H1 (cell line): Measurements from ENCODE around the gene IFIT5. TPM values are rescaled to one million over a fixed set of nuclear protein-coding genes. Genes with fewer than 3 reads are reported as not detected.

Source experiments
- CTCF ChIA-PET: fragments of 300-600 bp; sonication (Branson Sonifier 250); formaldehyde crosslinking; loops from one replicate; lab custom pipeline; 2021; ENCODE audit not compliant: partially characterized antibody; lab: Charles Lee
- POLR2A ChIA-PET: fragments of 300-600 bp; sonication (Branson Sonifier 250); formaldehyde crosslinking; loops from one replicate; lab custom pipeline; 2021; ENCODE audit warnings: inconsistent platforms; ENCODE audit not compliant: partially characterized antibody; lab: Charles Lee
- DNase-seq, 2 experiments: peaks; one replicate each; pipeline versions ENCODE4 v3.0.0 to v3.0.0-alpha.2; 2010 to 2022; ENCODE audit warnings: low spot score in 2 of 2, low read depth in 1 of 2, mixed read lengths in 1 of 2
- FAIRE-seq: peaks from 2 replicates; lab custom pipeline; 2011; peaks lifted over from hg19 to GRCh38; lab: Jason Lieb, UNC
- H2AFZ ChIP-seq: 2 replicates; pipeline ENCODE4 v1.8.1; 2012; ENCODE audit warnings: low read length, inconsistent platforms
- H2AK5ac ChIP-seq: 2 replicates; pipeline ENCODE4 v1.6.1; 2013; ENCODE audit warnings: low read depth, low read length
- H2BK120ac ChIP-seq: replicated peaks from 2 replicates; pipeline ENCODE3; 2013; ENCODE audit warnings: low read depth, low read length, inconsistent platforms
- H2BK12ac ChIP-seq: 2 replicates; pipeline ENCODE4 v1.6.1; 2013; ENCODE audit warnings: low read depth, low read length
- H2BK15ac ChIP-seq: 2 replicates; pipeline ENCODE4 v1.6.1; 2013; ENCODE audit warnings: low read length
- H2BK20ac ChIP-seq: 2 replicates; pipeline ENCODE4 v1.6.1; 2013; ENCODE audit warnings: low read length
- H2BK5ac ChIP-seq: 2 replicates; pipeline ENCODE4 v1.6.1; 2013; ENCODE audit warnings: low read depth, low read length
- H3K14ac ChIP-seq: 2 replicates; pipeline ENCODE4 v1.6.1; 2013; ENCODE audit warnings: inconsistent platforms; ENCODE audit not compliant: insufficient read length
- H3K18ac ChIP-seq: 2 replicates; pipeline ENCODE4 v1.6.1; 2013; ENCODE audit warnings: low read length; ENCODE audit errors: extremely low read depth
- H3K23ac ChIP-seq: 2 replicates; pipeline ENCODE4 v1.6.1; 2013; ENCODE audit warnings: inconsistent platforms; ENCODE audit not compliant: insufficient read length
- H3K23me2 ChIP-seq: 2 replicates; pipeline ENCODE4 v1.6.1; 2013; ENCODE audit warnings: low read depth, low read length
- H3K27ac ChIP-seq: 2 replicates; pipeline ENCODE4 v1.6.1; 2011; ENCODE audit warnings: low read depth, low read length, inconsistent platforms
- H3K27me3 ChIP-seq, 4 experiments: replicated peaks in 1 of 4; 1 replicate in 1 of 4; 2 replicates in 3 of 4; pipeline versions ENCODE4 v1.6.1 to v1.8.1; 2011 to 2013; ENCODE audit warnings: low read length in 3 of 4, mild to moderate bottlenecking in 3 of 4, inconsistent platforms in 2 of 4, mixed read lengths in 2 of 4, moderate library complexity in 1 of 4; ENCODE audit not compliant: control insufficient read depth in 3 of 4, insufficient read depth in 3 of 4; ENCODE audit errors: extremely low read depth in 1 of 4
- H3K36me3 ChIP-seq, 4 experiments: 2 replicates each; pipeline versions ENCODE4 v1.6.1 to v1.8.1; 2011 to 2013; ENCODE audit warnings: mild to moderate bottlenecking in 4 of 4, low read length in 3 of 4, moderate library complexity in 2 of 4, control low read depth in 1 of 4, inconsistent platforms in 1 of 4; ENCODE audit not compliant: insufficient read depth in 4 of 4, control insufficient read depth in 2 of 4
- H3K4ac ChIP-seq: replicated peaks from 2 replicates; pipeline ENCODE3; 2013; ENCODE audit warnings: low read length, low read depth, mixed read lengths, inconsistent platforms; ENCODE audit not compliant: insufficient read length
- H3K4me1 ChIP-seq, 4 experiments: replicated peaks in 1 of 4; 1 replicate in 1 of 4; 2 replicates in 3 of 4; pipeline versions ENCODE4 v1.6.1 to v1.8.1; 2011 to 2013; ENCODE audit warnings: low read length in 3 of 4, inconsistent platforms in 2 of 4, mixed read lengths in 1 of 4; ENCODE audit not compliant: insufficient read depth in 4 of 4, control insufficient read depth in 3 of 4
- H3K4me2 ChIP-seq, 2 experiments: 2 replicates each; pipeline versions ENCODE4 v1.6.1 to v1.8.1; 2011 to 2013; ENCODE audit warnings: low read depth in 2 of 2, low read length in 2 of 2, control low read depth in 1 of 2, inconsistent platforms in 1 of 2, mild to moderate bottlenecking in 1 of 2; ENCODE audit not compliant: insufficient read depth in 1 of 2
- H3K4me3 ChIP-seq, 4 experiments: fragments of 200-600, 300-600 bp in 1 of 4; sonication (generic), shearing (Covaris generic), sonication (Bioruptor Twin) in 1 of 4; 2 replicates each; pipeline versions ENCODE4 v1.5.1 to v1.8.1; 2011 to 2016; ENCODE audit warnings: low read length in 4 of 4, low read depth in 3 of 4, control low read depth in 2 of 4, inconsistent platforms in 2 of 4, mild to moderate bottlenecking in 2 of 4, mixed read lengths in 1 of 4, moderate library complexity in 1 of 4; ENCODE audit not compliant: insufficient read depth in 2 of 4; ENCODE audit errors: extremely low read depth in 1 of 4
- H3K56ac ChIP-seq: replicated peaks from 2 replicates; pipeline ENCODE3; 2013; ENCODE audit warnings: low read depth, mild to moderate bottlenecking, mixed read lengths, low read length, inconsistent platforms; ENCODE audit not compliant: insufficient read length
- H3K79me1 ChIP-seq: 2 replicates; pipeline ENCODE4 v1.6.1; 2013; ENCODE audit warnings: low read depth, low read length, control low read depth
- H3K79me2 ChIP-seq, 2 experiments: 2 replicates each; pipeline versions ENCODE4 v1.6.1 to v1.8.1; 2012 to 2013; ENCODE audit warnings: low read length in 2 of 2, mild to moderate bottlenecking in 2 of 2, inconsistent platforms in 1 of 2; ENCODE audit not compliant: insufficient read depth in 2 of 2, control insufficient read depth in 1 of 2
- H3K9ac ChIP-seq, 4 experiments: replicated peaks in 1 of 4; 1 replicate in 1 of 4; 2 replicates in 3 of 4; pipeline versions ENCODE4 v1.6.1 to v1.8.1; 2011 to 2013; ENCODE audit warnings: low read depth in 3 of 4, low read length in 3 of 4, control low read depth in 2 of 4, mild to moderate bottlenecking in 2 of 4, moderate library complexity in 2 of 4, inconsistent platforms in 1 of 4; ENCODE audit errors: extremely low read depth in 1 of 4
- H3K9me3 ChIP-seq, 2 experiments: 2 replicates each; pipeline versions ENCODE4 v1.6.1 to v1.8.1; 2012 to 2013; ENCODE audit warnings: mild to moderate bottlenecking in 2 of 2, moderate library complexity in 2 of 2, control low read depth in 1 of 2, inconsistent platforms in 1 of 2, low read depth in 1 of 2, low read length in 1 of 2, mixed read lengths in 1 of 2; ENCODE audit not compliant: insufficient read depth in 2 of 2
- H4K20me1 ChIP-seq, 2 experiments: replicated peaks in 1 of 2; 2 replicates each; pipeline versions ENCODE3 to v1.8.1; 2011 to 2013; ENCODE audit warnings: inconsistent platforms in 2 of 2, low read length in 2 of 2, mild to moderate bottlenecking in 1 of 2; ENCODE audit not compliant: insufficient read depth in 2 of 2, control insufficient read depth in 1 of 2
- H4K5ac ChIP-seq: 2 replicates; pipeline ENCODE4 v1.6.1; 2013; ENCODE audit warnings: low read length, low read depth, mixed read lengths, inconsistent platforms; ENCODE audit not compliant: insufficient read length
- H4K8ac ChIP-seq: 2 replicates; pipeline ENCODE4 v1.8.0; 2013; ENCODE audit warnings: mild to moderate bottlenecking, moderate library complexity, low read length, inconsistent platforms; ENCODE audit not compliant: insufficient read depth; ENCODE audit errors: extremely low read depth
- H4K91ac ChIP-seq: replicated peaks from 2 replicates; pipeline ENCODE3; 2013; ENCODE audit warnings: low read length, mixed read lengths, inconsistent platforms; ENCODE audit not compliant: insufficient read length
- WGBS, 2 experiments: shearing (Covaris generic) in 1 of 2; methylation state at CpG; one replicate each; pipeline versions ENCODE4 v1.1.6 to v1.1.7; 2013 to 2015; ENCODE audit warnings: low lambda C conversion rate in 2 of 2, mixed read lengths in 2 of 2, inconsistent platforms in 1 of 2, low coverage in 1 of 2, missing lambda C conversion rate in 1 of 2; ENCODE audit not compliant: insufficient replicate concordance in 2 of 2, insufficient coverage in 1 of 2, insufficient read length in 1 of 2; ENCODE audit errors: extremely low coverage in 1 of 2, missing lambda C conversion rate in 1 of 2; 5-methylcytosine and 5-hydroxymethylcytosine counted together
- polyA plus RNA-seq, 7 experiments: library from polyadenylated mRNA; depleted of rRNA in 3 of 7; stranded (reverse) in 5 of 7; unstranded in 2 of 7; fragments of >200 nt in 5 of 7; fragments of 200-250 nt in 2 of 7; gene quantifications; 1 replicate in 5 of 7; 2 replicates in 1 of 7; 4 replicates in 1 of 7; pipeline versions ENCODE4 v1.2.1 to v1.2.3, GENCODE V29; 2011 to 2013; ENCODE audit warnings: missing spikeins in 2 of 7, mixed read lengths in 2 of 7
- total RNA-seq: library from RNA; stranded (reverse); fragmentation: NEBNext Ultra II Directional; extraction: Animal tissue kit (Norgen Biotek cat#: 25700); gene quantifications from 2 replicates; pipeline ENCODE4 v1.2.1, GENCODE V29; 2021

Gene IFIT5
- total and polyA plus RNA-seq, 2 of the 8 experiments (the other 6 are each of a cell fraction or from before 2014, with no cell fraction given): 0.94 to 2.6 TPM

DNA sequence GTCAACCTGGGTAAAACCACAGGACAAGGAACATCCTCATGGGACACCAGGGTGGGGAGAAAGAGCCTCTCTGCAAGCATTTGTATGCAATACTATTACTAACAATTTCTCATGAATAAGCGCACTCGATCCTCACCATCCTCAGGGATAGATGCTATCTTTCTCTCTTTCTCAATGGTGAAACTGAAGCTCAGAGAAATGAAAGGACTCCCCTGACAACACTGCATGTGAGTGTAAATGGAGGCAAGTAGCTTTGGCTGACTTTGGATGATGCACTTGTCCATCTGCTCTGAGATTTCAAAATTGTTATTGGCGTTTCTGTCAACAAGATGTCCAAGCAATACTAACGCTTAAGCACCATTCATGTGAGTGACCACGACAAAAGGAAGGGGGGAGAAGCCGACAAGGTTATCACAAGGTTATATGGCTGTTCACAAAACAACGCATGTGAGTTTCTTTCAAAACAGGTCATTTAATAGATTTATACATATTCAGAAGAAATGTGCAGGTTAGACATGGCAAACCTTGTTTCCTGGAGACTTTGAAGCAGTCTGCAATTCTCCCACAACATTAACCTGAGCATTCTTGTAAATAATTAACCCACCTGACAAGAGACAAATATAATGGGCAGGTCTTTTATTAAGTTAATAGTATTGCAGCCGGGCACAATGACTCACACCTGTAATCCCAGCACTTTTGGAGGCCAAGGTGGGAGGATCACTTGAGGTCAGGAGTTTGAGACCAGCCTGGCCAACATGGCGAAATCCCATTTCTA lies 54.0 kb downstream of the IFIT5 start:
- Histone ChIP-seq H3K4me1 (no peaks in the 10 kb centered on the region; a peak in 1 of 7 replicates), H3K4me2 (no peak overlapping the region), H2BK15ac (no peak overlapping the region), H2BK120ac (no peak overlapping the region), H4K20me1 (no peaks in the 10 kb centered on the region), H3K27ac (no peak overlapping the region), H3K18ac (no peak overlapping the region), H3K79me2 (no peaks in the 10 kb centered on the region; a peak in 1 of 4 replicates), H2AK5ac (no peak overlapping the region), H3K79me1 (no peaks in the 10 kb centered on the region), H3K23ac (no peak overlapping the region), H2AFZ (no peak overlapping the region), H3K14ac (no peak overlapping the region), H4K91ac (no peak overlapping the region), H3K56ac (no peak overlapping the region), H4K5ac (no peak overlapping the region), H3K9ac (no peak overlapping the region), H2BK12ac (no peak overlapping the region), H3K36me3 (no peaks in the 10 kb centered on the region), H3K23me2 (no peaks in the 10 kb centered on the region), H3K9me3 (no peaks in the 10 kb centered on the region), H4K8ac (no peak overlapping the region), H3K4ac (no peak overlapping the region), H3K27me3 (no peaks in the 10 kb centered on the region), H2BK5ac (no peak overlapping the region), H2BK20ac (no peak overlapping the region), H3K4me3 (no peak overlapping the region)
- FAIRE-seq (no peak), DNase-seq (no peak)
- POLR2A ChIA-PET: no interaction called here
- WGBS, 2 experiments: 95% methylated on average over 9 of the region's 9 CpGs; no CpG with 5 or more reads in 1 of the 2 experiments
- CTCF ChIA-PET: interaction anchor here (0.8 to 5.5 kb wide), 5 partner anchors 9 to 96 kb away, joined by 3 to 28 read pairs (median 6); partner anchors contain the start of gene SLC16A12
